ENCODE data around the gene OR10P1.

Gene OR10P1

DNA sequence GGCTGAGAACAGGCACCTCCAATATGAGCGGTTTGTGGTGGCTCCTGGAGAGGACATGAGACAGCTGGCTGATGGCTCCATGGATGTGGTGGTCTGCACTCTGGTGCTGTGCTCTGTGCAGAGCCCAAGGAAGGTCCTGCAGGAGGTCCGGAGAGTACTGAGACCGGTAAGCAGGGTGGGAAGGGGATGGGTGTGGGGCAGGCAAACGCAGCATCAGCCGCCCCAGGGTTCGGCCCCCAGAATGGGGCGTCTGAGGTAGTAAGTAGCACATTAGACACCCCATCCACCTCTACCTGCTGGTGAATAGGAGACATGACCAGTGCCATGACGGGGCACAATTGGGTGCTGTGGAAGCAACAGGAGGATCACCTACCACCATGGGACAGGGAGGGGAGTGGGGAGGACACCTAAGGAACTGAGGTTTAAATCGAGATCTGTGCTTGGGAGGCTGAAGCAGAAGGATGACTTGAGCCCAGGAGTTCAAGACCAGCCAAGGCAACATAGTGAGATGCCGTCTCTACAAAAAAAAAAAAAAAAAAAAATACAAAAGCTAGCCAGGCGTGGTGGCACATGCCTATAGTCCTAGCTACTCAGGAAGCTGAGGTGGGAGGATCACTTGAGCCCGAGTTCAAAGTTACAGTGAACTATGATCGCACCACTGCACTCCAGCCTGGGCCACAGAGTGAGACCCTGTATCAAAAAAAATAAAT, 45.5 kb downstream of the OR10P1 start:
- no peak for FAIRE-seq
- no peak for DNase-seq (ENCODE audit: insufficient read length, low spot score)

- DNase-seq (ENCODE audit: insufficient read length, low spot score): no peak
- no peak for FAIRE-seq
Observed at GRCh38 chr12:55683676-55684075, 47.0 kb downstream of the OR10P1 start.

- FAIRE-seq (no peak), DNase-seq (ENCODE audit: insufficient read length, low spot score) (no peak)
Observed at GRCh38 chr12:55684761-55685370, 48.2 kb downstream of the OR10P1 start.

DNA sequence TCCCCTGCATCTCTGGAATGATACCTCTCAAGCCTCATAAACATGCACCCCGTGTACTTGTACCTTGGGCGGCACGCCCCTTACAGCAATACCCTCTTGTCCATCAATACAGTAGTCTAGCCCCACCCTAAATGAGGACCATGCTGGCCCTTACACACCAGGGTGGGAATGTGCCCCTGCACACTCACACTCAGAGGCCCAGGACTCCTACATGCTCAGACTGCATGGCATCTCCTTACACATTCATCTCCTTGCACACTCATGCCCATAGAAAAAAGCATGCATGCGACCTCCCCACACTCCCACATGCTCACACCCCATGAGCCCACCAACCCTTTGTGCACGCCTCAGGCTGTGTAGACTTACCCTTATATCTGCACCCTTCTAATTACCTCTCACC, 49.0 kb downstream of the OR10P1 start:
- DNase-seq (ENCODE audit: insufficient read length, low spot score) (no peak), FAIRE-seq (no peak)

DNA sequence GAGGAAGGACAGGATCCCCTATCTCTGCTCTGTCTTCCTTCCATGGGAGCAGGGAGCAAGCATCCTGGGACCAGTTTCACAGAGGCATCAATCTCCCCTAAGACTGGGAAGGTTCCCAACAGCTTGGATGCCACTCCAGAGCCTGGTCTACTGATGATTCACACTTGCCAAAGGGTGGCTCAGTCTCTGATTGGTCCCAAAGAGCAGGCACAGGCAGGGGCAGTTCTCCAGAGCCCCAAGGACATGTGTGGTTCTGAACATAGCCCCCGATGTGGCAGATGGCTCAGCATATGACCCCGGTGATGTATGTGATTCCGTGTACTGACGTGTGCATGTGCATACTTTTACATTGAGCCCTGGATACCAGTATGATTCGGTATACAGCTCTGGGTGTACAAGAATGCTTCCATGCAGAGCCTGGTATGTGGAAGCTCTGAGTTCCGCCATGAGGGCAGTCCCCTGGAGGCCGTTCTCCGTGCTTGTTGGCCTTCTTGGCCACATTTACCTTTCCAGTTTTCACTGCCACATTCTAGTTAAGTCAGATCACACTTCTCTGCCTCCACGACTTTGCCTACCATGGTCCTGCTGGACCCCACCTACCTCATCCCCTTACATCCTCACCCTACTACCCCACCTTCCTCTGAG, 49.8 kb downstream of the OR10P1 start:
- FAIRE-seq: no peak
- no peak for DNase-seq (ENCODE audit: insufficient read length, low spot score)
